SW480 (cell line): Measurements from ENCODE around the gene RAD18.

Source experiments
- DNase-seq: peaks from one replicate; pipeline ENCODE4 v3.0.0-alpha.2; 2016; ENCODE audit warnings: low spot score

Gene RAD18

GRCh38 chr3:8835385-8835784 lies 127.9 kb downstream of the RAD18 start:
- DNase-seq, result no peak

GRCh38 chr3:8834974-8835373 lies 128.3 kb downstream of the RAD18 start:
- no peak for DNase-seq

- DNase-seq, result no peak
These were observed 135.6 kb downstream of the RAD18 start for GRCh38 chr3:8827641-8828040.
